ENCODE data around the gene STEAP1.

The STEAP1 gene

DNA sequence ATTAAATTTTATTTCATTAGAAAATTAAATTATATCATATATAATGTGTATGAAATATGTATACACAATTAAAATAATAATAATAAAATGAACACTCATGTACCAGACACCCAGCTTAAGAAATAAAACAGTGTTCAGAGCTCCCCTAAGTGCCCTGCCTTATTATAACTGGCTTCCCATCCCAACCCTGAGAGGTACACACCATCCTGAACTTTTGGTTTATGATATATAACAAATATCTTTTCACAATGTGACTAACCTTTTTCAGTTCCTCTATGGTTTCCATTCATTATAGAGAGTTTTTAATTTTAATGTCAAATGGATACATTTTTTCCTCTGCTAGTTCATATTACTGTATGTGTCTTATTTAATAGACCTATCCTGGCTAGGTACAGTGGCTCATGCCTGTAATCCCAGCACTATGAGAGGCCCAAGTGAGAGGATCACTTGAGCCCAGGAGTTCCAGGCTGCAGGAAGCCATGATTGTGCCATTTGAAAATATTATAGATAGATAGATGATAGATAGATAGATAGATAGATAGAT is 33.3 kb downstream of the STEAP1 start:
- no peaks in the 10 kb centered on the region for H4K20me1 ChIP-seq (ENCODE audit: control insufficient read depth, insufficient read depth, low read depth, low read length)
- H3K27me3 ChIP-seq (ENCODE audit: control insufficient read depth, low read length), result no peaks in the 10 kb centered on the region
- no peak overlapping the region for H3K4me2 ChIP-seq (ENCODE audit: low read length)
- no peaks in the 10 kb centered on the region for H3F3A ChIP-seq (ENCODE audit: control insufficient read depth, insufficient read depth)
- H3K9me2 ChIP-seq (replicated peaks; ENCODE audit: control insufficient read depth, low read length), result no peaks in the 10 kb centered on the region
- H3K79me2 ChIP-seq (ENCODE audit: control insufficient read depth, low read length), result no peaks in the 10 kb centered on the region
- no peak overlapping the region for H3K4me3 ChIP-seq (ENCODE audit: low read length)
- H3K27ac ChIP-seq (ENCODE audit: low read depth, low read length), result no peak overlapping the region
- peaks cover 14% of the 10 kb centered on the region for H3K9me3 ChIP-seq (ENCODE audit: control insufficient read depth, insufficient read depth, low read length)
- H3K4me1 ChIP-seq (ENCODE audit: control insufficient read depth, low read length), result no peaks in the 10 kb centered on the region
- no peaks in the 10 kb centered on the region for H3K36me3 ChIP-seq (ENCODE audit: control insufficient read depth, low read length)
- TF ChIP-seq EZH2phosphoT487 (IDR thresholded peaks at IDR 0.05; ENCODE audit: borderline replicate concordance, low read length), result no peak
- TF ChIP-seq, protein P1, sequence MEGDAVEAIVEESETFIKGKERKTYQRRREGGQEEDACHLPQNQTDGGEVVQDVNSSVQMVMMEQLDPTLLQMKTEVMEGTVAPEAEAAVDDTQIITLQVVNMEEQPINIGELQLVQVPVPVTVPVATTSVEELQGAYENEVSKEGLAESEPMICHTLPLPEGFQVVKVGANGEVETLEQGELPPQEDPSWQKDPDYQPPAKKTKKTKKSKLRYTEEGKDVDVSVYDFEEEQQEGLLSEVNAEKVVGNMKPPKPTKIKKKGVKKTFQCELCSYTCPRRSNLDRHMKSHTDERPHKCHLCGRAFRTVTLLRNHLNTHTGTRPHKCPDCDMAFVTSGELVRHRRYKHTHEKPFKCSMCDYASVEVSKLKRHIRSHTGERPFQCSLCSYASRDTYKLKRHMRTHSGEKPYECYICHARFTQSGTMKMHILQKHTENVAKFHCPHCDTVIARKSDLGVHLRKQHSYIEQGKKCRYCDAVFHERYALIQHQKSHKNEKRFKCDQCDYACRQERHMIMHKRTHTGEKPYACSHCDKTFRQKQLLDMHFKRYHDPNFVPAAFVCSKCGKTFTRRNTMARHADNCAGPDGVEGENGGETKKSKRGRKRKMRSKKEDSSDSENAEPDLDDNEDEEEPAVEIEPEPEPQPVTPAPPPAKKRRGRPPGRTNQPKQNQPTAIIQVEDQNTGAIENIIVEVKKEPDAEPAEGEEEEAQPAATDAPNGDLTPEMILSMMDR (IDR thresholded peaks at IDR 0.05; ENCODE audit: low read depth, low read length, poor library complexity, severe bottlenecking), result no peak

DNA sequence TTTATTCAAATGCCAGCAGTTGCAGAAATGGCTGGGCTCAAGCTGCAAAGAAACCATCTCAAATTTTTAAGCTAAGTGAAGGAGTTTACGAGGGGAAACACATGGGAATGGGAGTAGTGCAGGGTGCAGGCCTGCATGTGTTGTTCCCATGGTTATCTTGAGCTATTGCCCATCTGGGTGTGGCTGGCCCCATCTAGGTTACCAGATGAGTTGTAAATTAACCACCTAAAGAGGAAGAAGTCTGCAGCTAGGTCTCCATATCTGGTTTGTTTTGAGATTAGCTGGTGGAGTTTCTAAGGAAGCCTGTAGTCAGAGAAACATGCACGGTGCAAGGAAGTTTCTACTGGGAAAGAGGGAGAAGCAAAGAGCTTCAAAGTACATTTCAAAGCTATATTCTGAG is 34.0 kb downstream of the STEAP1 start:
- H3K36me3 ChIP-seq (ENCODE audit: control insufficient read depth, low read length), result no peaks in the 10 kb centered on the region
- H3F3A ChIP-seq (ENCODE audit: control insufficient read depth, insufficient read depth), result no peaks in the 10 kb centered on the region
- H3K4me3 ChIP-seq (ENCODE audit: low read length), result no peak overlapping the region
- H3K79me2 ChIP-seq (ENCODE audit: control insufficient read depth, low read length), result no peaks in the 10 kb centered on the region
- TF ChIP-seq EZH2phosphoT487 (IDR thresholded peaks at IDR 0.05; ENCODE audit: borderline replicate concordance, low read length), result no peak
- TF ChIP-seq, protein P1 (IDR thresholded peaks at IDR 0.05; ENCODE audit: low read depth, low read length, poor library complexity, severe bottlenecking), result no peak
- no peak overlapping the region for H3K27ac ChIP-seq (ENCODE audit: low read depth, low read length)
- no peaks in the 10 kb centered on the region for H3K27me3 ChIP-seq (ENCODE audit: control insufficient read depth, low read length)
- H4K20me1 ChIP-seq (ENCODE audit: control insufficient read depth, insufficient read depth, low read depth, low read length), result no peaks in the 10 kb centered on the region
- H3K9me3 ChIP-seq (ENCODE audit: control insufficient read depth, insufficient read depth, low read length), result peaks cover 20% of the 10 kb centered on the region
- no peaks in the 10 kb centered on the region for H3K9me2 ChIP-seq (replicated peaks; ENCODE audit: control insufficient read depth, low read length)
- H3K4me2 ChIP-seq (ENCODE audit: low read length), result no peak overlapping the region
- no peaks in the 10 kb centered on the region for H3K4me1 ChIP-seq (ENCODE audit: control insufficient read depth, low read length)

DNA sequence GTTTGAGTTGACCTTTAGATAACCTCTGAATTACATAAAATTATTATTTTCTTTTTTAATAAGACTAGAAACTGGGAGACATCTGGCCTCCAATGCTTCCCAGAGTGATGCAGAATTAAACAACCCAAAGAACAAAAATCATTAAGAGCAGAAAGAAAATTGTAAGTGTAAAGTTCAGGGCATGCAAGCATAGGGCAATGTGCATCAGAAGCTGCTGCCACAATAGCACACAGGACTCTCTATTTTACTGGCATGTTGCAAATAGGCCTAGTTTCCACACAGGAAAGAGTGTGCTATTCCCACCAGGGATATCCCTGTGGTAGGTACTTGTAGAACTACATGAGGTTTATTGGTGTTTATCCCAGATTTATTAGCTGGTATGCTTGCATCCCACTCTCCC is 36.7 kb downstream of the STEAP1 start:
- Histone ChIP-seq H3K27ac (ENCODE audit: low read depth, low read length) (no peak overlapping the region), H4K20me1 (ENCODE audit: control insufficient read depth, insufficient read depth, low read depth, low read length) (no peaks in the 10 kb centered on the region), H3K36me3 (ENCODE audit: control insufficient read depth, low read length) (no peaks in the 10 kb centered on the region), H3F3A (ENCODE audit: control insufficient read depth, insufficient read depth) (no peaks in the 10 kb centered on the region), H3K9me2 (replicated peaks; ENCODE audit: control insufficient read depth, low read length) (no peaks in the 10 kb centered on the region), H3K4me1 (ENCODE audit: control insufficient read depth, low read length) (no peaks in the 10 kb centered on the region), H3K4me2 (ENCODE audit: low read length) (no peak overlapping the region), H3K27me3 (ENCODE audit: control insufficient read depth, low read length) (no peaks in the 10 kb centered on the region), H3K79me2 (ENCODE audit: control insufficient read depth, low read length) (no peaks in the 10 kb centered on the region), H3K4me3 (ENCODE audit: low read length) (no peak overlapping the region), H3K9me3 (ENCODE audit: control insufficient read depth, insufficient read depth, low read length) (peaks cover 20% of the 10 kb centered on the region)
- TF ChIP-seq, protein P1 (IDR thresholded peaks at IDR 0.05; ENCODE audit: low read depth, low read length, poor library complexity, severe bottlenecking), result no peak
- TF ChIP-seq EZH2phosphoT487 (IDR thresholded peaks at IDR 0.05; ENCODE audit: borderline replicate concordance, low read length), result no peak
